Measurements from ENCODE around the gene NEXN.

Gene NEXN

GRCh38 chr1:77888081-77888780 lies at the start of gene NEXN:
TSS of gene NEXN (plus strand) at chr1:77888624. CDS start at chr1:77916107, 27,483 bp downstream.
- peak; percentile 12 for DNase-seq

GRCh38 chr1:77841574-77841973 lies 46.9 kb upstream of the NEXN start:
- DNase-seq = no peak

- no peak for DNase-seq
These were observed 42.5 kb upstream of the NEXN start for GRCh38 chr1:77845951-77846350.

DNA sequence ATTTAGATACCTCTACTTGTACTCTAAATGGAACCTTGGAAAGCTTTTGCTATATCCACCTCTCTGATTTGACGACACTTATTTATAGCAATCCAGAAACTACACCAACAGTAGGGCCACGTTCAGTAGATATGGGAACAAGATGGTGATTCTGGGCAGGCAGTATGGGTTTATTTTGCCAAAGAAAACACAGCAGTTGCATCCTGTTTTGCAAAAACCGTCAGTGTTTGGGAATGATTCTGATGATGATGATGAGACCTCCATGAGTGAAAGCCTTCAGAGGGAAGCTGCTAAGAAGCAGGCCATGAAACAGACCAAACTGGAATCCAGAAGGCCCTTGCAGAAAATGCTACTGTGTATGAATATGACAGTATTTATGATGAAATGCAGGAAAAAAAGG lies 41.5 kb upstream of the NEXN start:
- no peak for DNase-seq

DNA sequence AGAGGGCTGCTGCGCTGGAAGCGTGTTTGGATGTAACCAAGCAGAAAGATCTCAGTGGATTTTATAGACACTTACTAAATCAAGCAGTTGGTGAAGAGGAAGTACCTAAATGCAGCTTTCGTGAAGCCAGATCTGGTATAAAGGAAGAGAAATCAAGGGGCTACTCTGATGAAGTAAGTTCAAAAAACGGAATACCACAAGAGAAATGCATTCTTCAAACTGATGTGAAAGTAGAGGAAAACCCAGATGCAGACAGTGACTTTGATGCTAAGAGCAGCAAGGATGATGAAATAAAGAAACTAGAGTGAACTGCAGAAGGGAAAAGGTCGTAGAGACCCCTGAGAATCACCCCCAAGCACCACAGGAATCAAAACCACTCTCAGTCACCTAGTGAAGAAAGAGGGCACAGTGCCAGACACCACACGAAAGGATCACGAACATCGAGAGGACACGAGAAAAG lies 40.8 kb upstream of the NEXN start:
- DNase-seq = no peak

DNA sequence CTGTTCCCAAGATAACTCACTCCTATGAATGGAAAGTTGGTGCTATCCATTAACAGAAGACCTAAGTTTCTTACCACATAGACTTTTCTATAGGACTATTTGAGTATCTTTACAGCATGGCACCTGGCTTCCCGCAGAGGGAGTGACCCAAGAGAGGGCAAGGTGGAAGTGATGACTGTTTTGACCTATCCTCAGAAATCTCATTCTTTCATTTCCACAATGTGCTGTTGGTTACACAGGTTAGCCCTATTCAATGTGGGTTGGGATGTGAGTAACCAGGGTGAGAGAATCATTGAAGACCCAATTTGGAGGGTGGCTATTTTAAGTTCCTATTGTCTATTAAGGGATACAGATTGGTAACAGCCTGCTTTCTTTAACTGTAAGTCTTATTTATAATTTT lies 38.3 kb upstream of the NEXN start:
- no peak for DNase-seq

DNA sequence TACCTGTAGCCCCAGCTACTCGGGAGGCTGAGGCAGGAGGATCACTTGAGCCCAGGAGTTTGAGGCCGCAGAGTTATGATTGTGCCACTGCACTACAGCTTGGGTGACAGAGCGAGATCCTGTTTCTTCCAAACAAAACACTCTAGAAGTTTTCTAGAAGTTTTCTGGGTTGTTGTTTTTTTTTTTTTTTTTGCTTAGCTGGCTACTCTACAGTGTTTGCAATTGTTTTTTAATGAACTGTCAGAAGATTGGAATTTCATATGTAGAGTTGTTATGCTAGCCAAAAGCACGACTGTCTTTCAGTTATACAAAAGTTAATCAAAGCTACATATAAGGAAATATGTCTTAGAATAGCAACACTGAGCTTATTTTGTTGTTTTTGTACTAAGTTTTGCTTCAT lies 30.9 kb upstream of the NEXN start:
- DNase-seq = no peak

DNA sequence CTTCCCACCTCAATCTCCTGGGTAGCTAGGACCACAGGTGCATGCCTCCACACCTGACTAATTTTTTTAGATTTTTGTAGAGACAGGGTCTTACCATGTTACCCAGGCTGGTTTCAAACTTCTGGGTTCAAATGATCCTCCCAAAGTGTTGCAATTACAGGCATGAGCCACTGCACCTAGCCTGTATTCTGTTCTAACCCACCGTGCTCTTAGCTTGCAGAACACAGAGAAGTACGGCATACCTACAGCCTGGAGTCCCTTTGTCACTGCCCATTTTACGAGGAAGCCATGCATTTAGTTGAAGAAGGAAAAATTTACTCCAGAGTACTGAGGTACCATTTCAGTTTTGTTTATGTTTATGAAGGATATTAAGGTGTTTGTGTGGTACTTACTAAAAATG lies 29.7 kb upstream of the NEXN start:
- no peak for DNase-seq

DNA sequence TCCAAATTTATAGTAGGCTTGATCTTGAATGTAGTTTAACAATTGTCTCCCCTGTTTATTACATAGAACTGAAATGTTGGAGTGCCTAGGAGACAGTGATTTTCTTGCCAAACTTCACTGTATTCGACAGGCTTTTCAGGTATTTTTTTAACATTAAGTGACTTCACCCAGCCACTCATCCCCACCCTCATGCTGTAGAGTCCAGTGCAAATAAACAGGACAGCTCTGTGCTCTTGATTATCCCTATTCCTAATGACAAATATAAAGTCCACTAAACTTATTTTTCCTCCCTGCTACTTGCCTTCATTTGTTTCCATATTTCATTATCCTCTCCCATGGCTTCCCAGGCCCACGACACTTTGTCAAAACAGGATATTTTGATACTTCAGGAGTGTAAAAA lies 29.2 kb upstream of the NEXN start:
- DNase-seq = no peak

DNA sequence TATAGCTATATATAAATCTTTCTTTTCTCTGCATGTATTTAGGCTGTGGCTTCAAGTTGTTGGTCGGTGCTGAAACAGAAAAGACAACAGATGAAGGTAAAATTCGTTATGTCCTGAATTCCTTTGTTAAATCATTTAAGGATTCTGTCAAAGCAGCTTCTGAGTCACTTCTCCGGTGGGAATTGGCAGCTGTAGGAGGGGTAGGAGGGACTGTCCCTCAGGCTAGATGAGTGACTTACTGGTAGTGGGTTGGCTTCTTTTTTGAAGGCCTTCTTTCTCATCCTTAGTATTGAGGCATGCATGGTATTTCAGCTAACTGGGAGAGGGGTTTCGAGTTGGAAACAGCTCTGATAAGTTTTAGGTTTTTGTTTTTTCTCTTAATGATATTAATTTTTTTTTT lies 22.1 kb upstream of the NEXN start:
- no peak for DNase-seq

GRCh38 chr1:77872645-77873044 lies 15.8 kb upstream of the NEXN start:
- no peak for DNase-seq

GRCh38 chr1:77873461-77873860 lies 15.0 kb upstream of the NEXN start:
- no peak for DNase-seq

DNA sequence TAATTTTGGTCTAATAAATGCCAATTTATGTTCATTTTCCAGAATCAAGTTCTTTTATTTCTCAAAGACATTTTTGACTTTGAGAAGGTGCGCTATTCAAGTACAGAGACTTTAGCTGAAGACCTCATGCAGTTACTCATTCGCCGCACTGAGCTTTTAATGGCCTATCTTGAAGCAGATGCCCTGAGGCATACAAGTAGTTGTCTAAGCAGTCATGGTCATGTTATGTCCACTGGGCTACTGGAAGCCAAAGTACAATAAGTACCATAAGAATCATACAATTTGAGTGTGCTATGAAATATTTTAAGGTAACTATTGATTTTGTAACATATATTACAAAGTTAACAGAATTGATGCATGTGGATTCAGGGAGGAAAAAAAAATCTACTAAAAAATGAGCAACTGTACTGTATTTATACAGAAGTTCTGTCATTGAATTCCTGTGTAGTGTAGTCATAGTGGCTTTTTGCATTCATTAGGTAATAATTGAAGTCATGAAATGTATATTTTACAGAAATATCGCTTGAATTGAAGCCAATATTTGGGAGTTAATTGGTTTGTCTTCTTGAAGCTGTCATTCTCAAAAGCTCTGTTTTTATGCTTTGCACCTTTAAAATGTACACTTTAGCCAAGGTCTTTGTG lies 13.5 kb upstream of the NEXN start:
- no peak for DNase-seq

DNA sequence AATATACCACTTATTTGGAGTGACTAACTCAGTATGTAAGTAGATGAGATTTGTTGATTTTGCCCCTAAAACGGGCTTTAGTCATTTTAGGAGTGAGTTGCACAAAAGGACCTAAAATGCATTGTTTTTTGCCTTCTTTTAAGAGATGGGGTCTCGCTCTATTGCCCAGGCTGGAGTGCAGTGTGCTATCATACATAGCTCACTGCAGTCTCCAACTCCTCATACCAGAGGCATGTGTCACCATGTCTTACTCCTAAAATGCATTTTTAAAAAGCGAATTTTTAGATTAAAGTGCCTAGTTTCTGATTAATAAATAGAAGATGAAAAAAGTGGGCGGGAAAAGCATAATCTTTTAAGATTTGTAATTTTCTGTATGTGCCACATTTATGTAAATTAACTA lies 11.5 kb upstream of the NEXN start:
- no peak for DNase-seq

DNA sequence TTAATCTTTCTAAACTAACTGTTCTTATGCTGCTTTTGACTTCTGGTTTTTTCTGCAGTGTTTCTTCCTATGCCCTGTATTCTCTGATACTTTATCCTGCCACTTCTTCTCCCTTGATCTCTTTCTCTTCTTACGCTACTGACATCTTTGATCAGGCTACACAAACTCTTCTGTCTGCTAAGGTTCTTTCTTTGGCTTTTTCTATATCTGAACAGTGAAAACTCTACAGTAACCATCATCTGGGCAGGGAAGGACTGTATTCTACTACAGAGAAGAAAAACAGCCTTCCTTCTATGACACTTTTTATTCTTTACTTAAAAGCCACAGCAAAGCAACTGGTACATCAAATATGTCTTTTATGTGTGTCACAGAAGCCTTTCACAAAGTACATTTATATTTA lies 7.4 kb upstream of the NEXN start:
- DNase-seq = no peak

- DNase-seq = no peak
These were observed 6.0 kb upstream of the NEXN start for GRCh38 chr1:77882411-77882810.

- peak; percentile 4 for DNase-seq
These were observed 588 bp downstream of the NEXN start for GRCh38 chr1:77888781-77889642.

- no peak for DNase-seq
These were observed 1.2 kb downstream of the NEXN start for GRCh38 chr1:77889671-77890070.

- DNase-seq = no peak
These were observed 2.8 kb downstream of the NEXN start for GRCh38 chr1:77891200-77891599.

DNA sequence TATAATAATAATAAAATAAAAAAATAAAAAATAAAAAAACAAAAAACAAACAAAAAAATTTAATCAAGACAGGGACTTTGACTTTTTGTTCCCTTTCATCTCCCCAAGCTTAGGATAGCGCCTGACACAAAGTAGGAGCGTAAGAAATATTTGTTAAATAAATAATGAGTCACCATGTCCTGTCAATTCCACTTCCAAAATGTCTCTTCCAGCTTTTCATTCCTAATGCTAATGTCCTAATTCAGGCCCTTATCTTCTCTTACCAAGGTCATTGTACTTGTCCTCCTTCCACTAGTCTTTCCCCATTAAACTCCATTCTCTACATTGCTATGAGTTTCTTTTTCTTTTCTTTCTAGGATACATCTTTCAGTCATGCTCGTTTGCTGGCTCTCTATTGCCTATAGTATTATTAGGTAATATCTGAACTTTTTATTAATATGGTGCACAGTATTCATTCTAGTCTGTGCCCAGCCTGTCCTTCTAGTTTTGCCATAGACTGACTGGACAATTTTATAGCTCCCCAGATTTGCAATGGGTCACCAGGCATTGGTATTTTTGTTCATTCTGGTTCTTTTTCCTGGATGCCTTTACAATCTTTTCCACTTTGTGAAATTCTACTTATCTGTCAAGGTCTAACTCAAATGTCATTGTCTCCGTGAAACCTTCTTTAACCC lies 11.4 kb downstream of the NEXN start:
- no peak for DNase-seq

DNA sequence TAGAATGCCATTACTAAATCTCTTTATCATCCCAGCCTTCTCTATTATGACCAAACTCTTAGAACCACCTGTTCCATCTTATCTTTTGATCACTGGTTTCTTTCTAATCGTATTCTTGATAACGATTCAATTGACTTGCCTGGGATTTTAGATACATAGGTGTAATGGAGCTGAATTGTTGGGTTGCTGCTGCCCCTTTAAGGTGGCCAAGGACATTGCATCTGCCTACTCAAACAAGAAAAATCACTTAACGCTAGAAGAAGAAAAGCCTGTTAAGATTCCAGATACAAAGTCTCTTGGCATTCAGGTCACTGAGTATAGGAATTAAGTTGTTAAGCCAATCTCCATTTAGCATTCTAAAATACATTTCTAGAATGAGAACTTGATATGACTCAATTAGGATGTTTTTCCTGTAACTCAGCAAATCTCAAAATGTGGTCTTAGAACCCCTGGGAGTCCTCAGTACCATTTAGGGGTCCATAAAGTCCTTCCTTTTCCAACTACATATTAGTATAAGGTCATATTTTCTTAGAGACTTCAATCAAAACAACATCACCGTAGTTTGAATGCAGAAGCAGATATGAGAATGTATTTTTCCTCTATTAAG lies 12.4 kb downstream of the NEXN start:
- DNase-seq = peak; percentile 53

GRCh38 chr1:77905603-77906002 lies 17.2 kb downstream of the NEXN start:
- DNase-seq = no peak

DNA sequence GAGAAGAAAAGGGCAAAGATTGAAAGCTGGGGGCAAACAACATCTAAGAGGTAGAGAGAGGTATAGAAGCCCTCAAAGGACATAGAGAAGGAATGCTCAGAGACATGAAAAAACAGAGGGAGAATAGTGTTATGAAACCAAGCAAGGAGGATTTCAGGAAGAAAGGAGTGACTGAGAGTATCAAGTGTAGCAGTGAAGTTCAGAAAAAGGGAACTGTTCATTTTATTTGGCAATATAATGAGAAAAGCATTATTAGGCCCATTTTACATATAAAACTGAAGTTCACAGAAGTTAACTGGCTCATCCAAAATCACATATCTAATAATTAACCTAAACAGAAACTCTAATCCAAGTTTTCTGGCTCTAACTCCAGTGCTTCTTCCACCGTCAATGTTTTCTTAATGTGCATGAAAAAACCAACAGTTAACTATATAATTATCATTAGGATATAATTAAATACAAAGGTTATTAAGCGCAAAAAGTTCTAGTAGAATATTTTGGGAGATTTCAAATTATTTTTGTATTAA lies 17.7 kb downstream of the NEXN start:
- DNase-seq = no peak
